GM12878 (cell line): ENCODE data around the gene MC3R. TPM values are rescaled to one million over a fixed set of nuclear protein-coding genes. Genes with fewer than 3 reads are reported as not detected.

Source experiments
- ATAC-seq: fragments of 200-7000 bp; cut with Tn5 transposase; 3 replicates; pipeline ENCODE4 v1.9.1; 2020; ENCODE audit warnings: mild to moderate bottlenecking, moderate library complexity
- BruUV-seq: library from RNA; stranded (reverse); fragments of 400-500 nt; replicated peaks from 2 replicates; lab custom pipeline; 2021; lab: Mats Ljungman, UMichigan
- CTCF ChIA-PET: fragments of 300-600 bp; sonication (Branson Sonifier 250); formaldehyde crosslinking; extraction: SDS; loops from one replicate; lab custom pipeline; 2021; ENCODE audit warnings: inconsistent platforms; lab: Yijun Ruan, JAX
- POLR2A ChIA-PET: fragments of 350-600 bp; formaldehyde crosslinking; extraction: SDS; loops from one replicate; lab custom pipeline; 2021; ENCODE audit warnings: inconsistent platforms; lab: Charles Lee
- RAD21 ChIA-PET: fragments of 300-600 bp; sonication (Branson Sonifier 250); formaldehyde crosslinking; loops from one replicate; lab custom pipeline; 2023; ENCODE audit warnings: antibody characterized with exemption; ENCODE audit not compliant: unreplicated experiment; lab: Charles Lee
- SMC1A ChIA-PET: fragments of 300-600 bp; sonication (Branson Sonifier 250); formaldehyde crosslinking; loops from one replicate; lab custom pipeline; 2023; ENCODE audit not compliant: unreplicated experiment, uncharacterized antibody; lab: Charles Lee
- DNase-seq: peaks from one replicate; pipeline ENCODE4 v3.0.0-alpha.2; 2011; ENCODE audit warnings: low read depth, low spot score
- FAIRE-seq: peaks from 3 replicates; lab custom pipeline; 2011; peaks lifted over from hg19 to GRCh38; lab: Jason Lieb, UNC
- H2AFZ ChIP-seq: 2 replicates; pipeline ENCODE4 v1.6.0; 2011; ENCODE audit warnings: low read depth, low read length, control low read depth; ENCODE audit not compliant: control insufficient read depth
- H3K27ac ChIP-seq: 2 replicates; pipeline ENCODE4 v1.5.1; 2011; ENCODE audit warnings: control low read depth; ENCODE audit not compliant: control insufficient read depth, insufficient read depth
- H3K27me3 ChIP-seq, 2 experiments: replicated peaks in 1 of 2; 2 replicates each; pipeline versions ENCODE4 v1.6.0 to v1.6.1; 2011; ENCODE audit warnings: low read length in 1 of 2; ENCODE audit not compliant: control insufficient read depth in 2 of 2, insufficient read depth in 2 of 2
- H3K36me3 ChIP-seq, 2 experiments: 2 replicates each; pipeline ENCODE4 v1.5.1; 2011; ENCODE audit warnings: low read length in 1 of 2; ENCODE audit not compliant: control insufficient read depth in 2 of 2, insufficient read depth in 2 of 2
- H3K4me1 ChIP-seq: 2 replicates; pipeline ENCODE4 v1.6.1; 2011; ENCODE audit warnings: mild to moderate bottlenecking, low read length, moderate library complexity, mixed read lengths; ENCODE audit not compliant: control insufficient read depth, insufficient read depth
- H3K4me2 ChIP-seq: 2 replicates; pipeline ENCODE4 v1.6.0; 2011; ENCODE audit warnings: control low read depth; ENCODE audit not compliant: control insufficient read depth, insufficient read depth
- H3K4me3 ChIP-seq: fragments of 200-600 bp; sonication (generic); 2 replicates; pipeline ENCODE4 v1.5.1; 2016
- H3K79me2 ChIP-seq: 2 replicates; pipeline ENCODE4 v1.6.0; 2011; ENCODE audit warnings: low read length; ENCODE audit not compliant: control insufficient read depth, insufficient read depth
- H3K9ac ChIP-seq: 2 replicates; pipeline ENCODE4 v1.8.0; 2011; ENCODE audit warnings: low read length, control low read depth, mixed read lengths; ENCODE audit not compliant: control insufficient read depth, insufficient read depth
- H3K9me3 ChIP-seq: replicated peaks from 3 replicates; pipeline ENCODE4 v1.5.1; 2011; ENCODE audit warnings: mild to moderate bottlenecking, low read length; ENCODE audit not compliant: control insufficient read depth, insufficient read depth
- H4K20me1 ChIP-seq: 2 replicates; pipeline ENCODE4 v1.6.0; 2011; ENCODE audit not compliant: control insufficient read depth, insufficient read depth
- CHD1 ChIP-seq: IDR thresholded peaks from 2 replicates; pipeline ENCODE4 v1.6.1; 2012; ENCODE audit warnings: low read depth, low read length, improper control_type of control experiment
- CUX1 ChIP-seq: IDR thresholded peaks from 2 replicates; pipeline ENCODE4 v1.6.1; 2012; ENCODE audit warnings: improper control_type of control experiment, low read depth, low read length; ENCODE audit not compliant: insufficient replicate concordance
- E4F1 ChIP-seq: fragments of 450-650 bp; IDR thresholded peaks from 2 replicates; pipeline ENCODE4 v1.6.1; 2018; ENCODE audit warnings: borderline replicate concordance, mild to moderate bottlenecking; ENCODE audit not compliant: partially characterized antibody
- GABPA ChIP-seq: IDR thresholded peaks from 2 replicates; pipeline ENCODE4 v1.6.1; 2014; ENCODE audit warnings: antibody characterized with exemption, low read depth, mild to moderate bottlenecking, inconsistent platforms
- HDAC6 ChIP-seq: fragments of 200-600 bp; sonication (generic); IDR thresholded peaks from one replicate; pipeline ENCODE4 v1.8.0; 2017; ENCODE audit warnings: antibody characterized with exemption; ENCODE audit not compliant: unreplicated experiment
- KLF5 ChIP-seq: fragments of 450-650 bp; IDR thresholded peaks from 2 replicates; pipeline ENCODE4 v1.6.1; 2014; ENCODE audit warnings: mild to moderate bottlenecking; ENCODE audit not compliant: partially characterized antibody
- NBN ChIP-seq: fragments of 450-650 bp; IDR thresholded peaks from 2 replicates; pipeline ENCODE4 v1.6.1; 2016
- NFYB ChIP-seq: IDR thresholded peaks from 2 replicates; pipeline ENCODE4 v1.6.1; 2011; ENCODE audit warnings: low read depth, mild to moderate bottlenecking, low read length, improper control_type of control experiment, moderate library complexity; ENCODE audit not compliant: insufficient read depth
- NR2F1 ChIP-seq: fragments of 450-650 bp; conservative IDR thresholded peaks from 2 replicates; pipeline ENCODE4 v1.6.1; 2017; ENCODE audit warnings: mild to moderate bottlenecking
- NRF1 ChIP-seq: conservative IDR thresholded peaks from 2 replicates; pipeline ENCODE4 v1.6.1; 2011; ENCODE audit warnings: mild to moderate bottlenecking, low read depth, low read length, improper control_type of control experiment
- RELB ChIP-seq: fragments of 450-650 bp; IDR thresholded peaks from 2 replicates; pipeline ENCODE4 v1.6.1; 2017; ENCODE audit warnings: low read depth, mild to moderate bottlenecking, moderate library complexity
- SIX5 ChIP-seq: IDR thresholded peaks from 2 replicates; pipeline ENCODE4 v1.6.1; 2011; ENCODE audit warnings: mild to moderate bottlenecking, low read depth, low read length, moderate library complexity; ENCODE audit not compliant: severe bottlenecking
- SP1 ChIP-seq: IDR thresholded peaks from one replicate; pipeline ENCODE4 v1.6.1; 2011; ENCODE audit warnings: low read depth, low read length
- SRF ChIP-seq, 2 experiments: IDR thresholded peaks; 2 replicates each; pipeline ENCODE4 v1.6.1; 2011; ENCODE audit warnings: low read depth in 2 of 2, low read length in 2 of 2, mild to moderate bottlenecking in 1 of 2, moderate library complexity in 1 of 2
- STAT3 ChIP-seq: IDR thresholded peaks from 2 replicates; pipeline ENCODE4 v1.6.1; 2011; ENCODE audit warnings: low read depth, low read length, improper control_type of control experiment
- ZZZ3 ChIP-seq: IDR thresholded peaks from 2 replicates; pipeline ENCODE4 v1.6.1; 2011; ENCODE audit warnings: low read depth; ENCODE audit not compliant: control insufficient read depth, insufficient read length
- WGBS: methylation state at CpG from one replicate; pipeline ENCODE4 v1.1.6; 2016; ENCODE audit warnings: low lambda C conversion rate; ENCODE audit not compliant: insufficient replicate concordance, insufficient coverage; ENCODE audit errors: missing lambda C conversion rate; 5-methylcytosine and 5-hydroxymethylcytosine counted together
- in situ Hi-C: fragments of 300-500 bp; cut with MboI; formaldehyde crosslinking; loops from 9 replicates; pipeline ENCODE4 v1.14.3; 2018; ENCODE audit warnings: mixed read lengths
- intact Hi-C: fragments of 100-400 bp; cut with micrococcal nuclease; formaldehyde crosslinking; loops from one replicate; pipeline ENCODE4 v1.14.2; 2022; ENCODE audit not compliant: unreplicated experiment
- polyA plus RNA-seq, 11 experiments: library from polyadenylated mRNA; depleted of rRNA in 4 of 11; unstranded in 6 of 11; stranded (reverse) in 5 of 11; fragments of >200 nt; fragmentation: Nextera tagmentation in 4 of 11; fragmentation: Illumina TruSeq in 1 of 11; extraction: Ambion mirVana in 4 of 11; extraction: Trizol in 1 of 11; gene quantifications; 1 replicate in 1 of 11; 2 replicates in 10 of 11; pipeline versions ENCODE4 v1.2.1 to v1.2.3, GENCODE V29; 2011 to 2016; ENCODE audit warnings: inconsistent platforms in 2 of 11, missing spikeins in 2 of 11, low read depth in 1 of 11
- total RNA-seq, 4 experiments: library from RNA; depleted of rRNA in 3 of 4; stranded (reverse); fragments of >200 nt in 3 of 4; fragmentation: Illumina TruSeq in 1 of 4; extraction: Trizol in 1 of 4; gene quantifications; 2 replicates each; pipeline versions ENCODE4 v1.2.1 to v1.2.3, GENCODE V29; 2013 to 2021

Gene MC3R
- total and polyA plus RNA-seq, 10 of the 15 experiments (the other 5 are each of a cell fraction or from before 2014, with no cell fraction given): not detected

- in situ Hi-C loops: no loop called here
Measured at GRCh38 chr20:56222201-56222600, 26.3 kb upstream of the MC3R start.

More at GRCh38 chr20:56222201-56222600, 26.3 kb upstream of the MC3R start:
- no peak overlapping the region for H2AFZ ChIP-seq
- TF ChIP-seq NBN: no peak
- no peak for TF ChIP-seq GABPA
- TF ChIP-seq NRF1: no peak
- TF ChIP-seq SP1: no peak
- no peak for TF ChIP-seq RELB
- TF ChIP-seq HDAC6: no peak
- TF ChIP-seq STAT3: no peak
- no peak for TF ChIP-seq KLF5
- TF ChIP-seq NR2F1: no peak
- no peak for TF ChIP-seq CHD1
- TF ChIP-seq SRF (IDR thresholded peaks at IDR 0.05; ENCODE audit: low read depth in 2 of 2, low read length in 2 of 2): no peak
- no peak for TF ChIP-seq ZZZ3
- TF ChIP-seq SIX5: no peak
- TF ChIP-seq CUX1: no peak
- no peak for TF ChIP-seq E4F1
- no peak for TF ChIP-seq NFYB
- TF ChIP-seq, all 136 proteins: peak for 0
- Histone ChIP-seq H3K4me2 (no peak overlapping the region), H3K79me2 (no peaks in the 10 kb centered on the region), H3K4me3 (no peak overlapping the region), H3K27me3 (no peaks in the 10 kb centered on the region), H3K36me3 (no peaks in the 10 kb centered on the region), H3K9me3 (no peaks in the 10 kb centered on the region), H4K20me1 (no peaks in the 10 kb centered on the region), H3K9ac (no peak overlapping the region), H3K27ac (no peak overlapping the region), H3K4me1 (no peaks in the 10 kb centered on the region)
- BruUV-seq: no TSS peak
- intact Hi-C loops: no loop called here
- DNase-seq: no peak
- ChIA-PET POLR2A (no interaction called here), RAD21 (no interaction called here), SMC1A (no interaction called here), CTCF (no interaction called here)
- no peak for ATAC-seq
- no peak for FAIRE-seq
- 0% methylated on average over 1 of the region's 1 CpG for WGBS
